ENCODE results near the gene CCND3. TPM values are rescaled to one million over a fixed set of nuclear protein-coding genes. Genes with fewer than 3 reads are reported as not detected.

The CCND3 gene
- total RNA-seq, 1 experiment from 2014 or later = 26.6 TPM

DNA sequence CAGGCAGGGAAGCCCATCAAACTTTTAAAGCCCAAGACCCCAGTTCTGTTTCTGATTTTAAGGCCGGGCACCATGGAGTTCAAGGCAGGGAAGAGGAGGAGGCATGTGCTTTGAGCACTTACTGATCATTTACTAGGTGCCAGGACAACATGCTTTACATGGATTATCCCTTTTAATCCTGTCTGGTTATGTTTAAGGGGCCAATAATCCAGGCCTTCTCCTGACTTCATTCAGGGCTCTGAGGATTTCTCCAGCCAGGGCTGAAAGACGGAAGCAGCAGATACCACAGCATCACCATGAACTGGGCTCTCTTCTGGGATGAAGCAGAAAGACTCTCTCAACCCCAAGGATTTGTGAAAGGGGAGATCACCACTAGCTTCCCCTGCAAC, 4.1 kb downstream of the CCND3 start:
- H3K9me3 ChIP-seq (ENCODE audit: control insufficient read depth in 1 of 2, insufficient read depth in 1 of 2, low read depth in 1 of 2, low read length in 2 of 2) = no peaks in the 10 kb centered on the region
- H3K9me2 ChIP-seq (ENCODE audit: insufficient read depth) = no peaks in the 10 kb centered on the region
- peaks cover 9 to 16% of the 10 kb centered on the region in 2 experiments; a peak in 3 of 4 replicates for H3K36me3 ChIP-seq (ENCODE audit: control insufficient read depth in 1 of 2, insufficient read depth in 2 of 2, low read length in 2 of 2)
- H3K4me2 ChIP-seq (ENCODE audit: low read length) = no peak overlapping the region
- CTCF ChIA-PET = interaction anchor here (1.5 to 5.7 kb wide), 4 partner anchors 16 to 136 kb away, joined by 3 to 25 read pairs (median 6); partner anchors contain the start of genes BYSL and MED20
- no peak overlapping the region for H3K27ac ChIP-seq (ENCODE audit: low read depth, low read length)
- H4K20me1 ChIP-seq (ENCODE audit: insufficient read depth) = no peaks in the 10 kb centered on the region
- RAD21 ChIA-PET (ENCODE audit: low non-redundant PET in 1 of 2, low total read pairs in 2 of 2, uncharacterized antibody in 2 of 2, unreplicated experiment in 2 of 2) = no interaction called here
- TF ChIP-seq, protein P1, sequence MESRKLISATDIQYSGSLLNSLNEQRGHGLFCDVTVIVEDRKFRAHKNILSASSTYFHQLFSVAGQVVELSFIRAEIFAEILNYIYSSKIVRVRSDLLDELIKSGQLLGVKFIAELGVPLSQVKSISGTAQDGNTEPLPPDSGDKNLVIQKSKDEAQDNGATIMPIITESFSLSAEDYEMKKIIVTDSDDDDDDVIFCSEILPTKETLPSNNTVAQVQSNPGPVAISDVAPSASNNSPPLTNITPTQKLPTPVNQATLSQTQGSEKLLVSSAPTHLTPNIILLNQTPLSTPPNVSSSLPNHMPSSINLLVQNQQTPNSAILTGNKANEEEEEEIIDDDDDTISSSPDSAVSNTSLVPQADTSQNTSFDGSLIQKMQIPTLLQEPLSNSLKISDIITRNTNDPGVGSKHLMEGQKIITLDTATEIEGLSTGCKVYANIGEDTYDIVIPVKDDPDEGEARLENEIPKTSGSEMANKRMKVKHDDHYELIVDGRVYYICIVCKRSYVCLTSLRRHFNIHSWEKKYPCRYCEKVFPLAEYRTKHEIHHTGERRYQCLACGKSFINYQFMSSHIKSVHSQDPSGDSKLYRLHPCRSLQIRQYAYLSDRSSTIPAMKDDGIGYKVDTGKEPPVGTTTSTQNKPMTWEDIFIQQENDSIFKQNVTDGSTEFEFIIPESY (IDR thresholded peaks at IDR 0.05; ENCODE audit: extremely low read depth, insufficient replicate concordance, low read length) = no peak
- TF ChIP-seq YY1 (IDR thresholded peaks at IDR 0.05; ENCODE audit: extremely low read depth, insufficient replicate concordance, low read depth, low read length) (no peak), JUND (IDR thresholded peaks at IDR 0.05) (no peak), ELF1 (IDR thresholded peaks at IDR 0.05; ENCODE audit: borderline replicate concordance, low read depth) (no peak), SRF (IDR thresholded peaks at IDR 0.05; ENCODE audit: low read depth) (no peak)
- TF ChIP-seq, protein P2, sequence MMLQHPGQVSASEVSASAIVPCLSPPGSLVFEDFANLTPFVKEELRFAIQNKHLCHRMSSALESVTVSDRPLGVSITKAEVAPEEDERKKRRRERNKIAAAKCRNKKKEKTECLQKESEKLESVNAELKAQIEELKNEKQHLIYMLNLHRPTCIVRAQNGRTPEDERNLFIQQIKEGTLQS (IDR thresholded peaks at IDR 0.05) = no peak
- ATAC-seq = no peak
- peaks cover 10 to 33% of the 10 kb centered on the region in 2 experiments; a peak in 3 of 4 replicates for H3K4me1 ChIP-seq (ENCODE audit: control insufficient read depth in 1 of 2, insufficient read depth in 2 of 2, low read length in 2 of 2)
- POLR2A ChIA-PET = no interaction called here
- DNase-seq (ENCODE audit: low read depth, low spot score) = no peak
- no peak overlapping the region for H2AFZ ChIP-seq (ENCODE audit: low read depth, low read length, poor library complexity, severe bottlenecking)
- no peak overlapping the region for H3K9ac ChIP-seq (ENCODE audit: low read length)
- no TSS peak for BruUV-seq (replicated peaks)
- no peak overlapping the region for H3K4me3 ChIP-seq (replicated peaks in 1 of 2; ENCODE audit: low read depth in 1 of 2, low read length in 2 of 2)
- no peaks in the 10 kb centered on the region for H3K27me3 ChIP-seq (ENCODE audit: insufficient read depth, low read length)
- no peaks in the 10 kb centered on the region; the same call in 1 of the 2 replicates for H3K79me2 ChIP-seq (ENCODE audit: insufficient read depth, low read length)
- intact Hi-C loops (cut with micrococcal nuclease) = loop anchor here (2.0 to 5.0 kb wide), 2 partner anchors 91 to 150 kb away; partner anchors contain the start of gene TOMM6

Data from HCT116 (cell line).